ENCODE data around the gene BDH1.

GRCh38 chr3:197603317-197603933, 47.7 kb upstream of the BDH1 start:
- TF ChIP-seq CTCF (IDR thresholded peaks at IDR 0.05) (no peak), POLR2A (IDR thresholded peaks at IDR 0.05) (no peak)
